Thymus (tissue), 11 donors: Measurements from ENCODE around the gene CCDC92B. TPM values are rescaled to one million over a fixed set of nuclear protein-coding genes. Genes with fewer than 3 reads are reported as not detected.
"Not testable (repeated sequence)": the region's sequence is repeated elsewhere in the genome, so short reads cannot be mapped to it uniquely, and the experiment has no call there.

ENCODE experiments used
- DNase-seq, 9 donors: peaks; one replicate each; pipeline ENCODE4 v3.0.0-alpha.2; 2013; ENCODE audit warnings: low spot score in 9 of 9, low read depth in 6 of 9, missing footprints in 1 of 9
- H3K27ac ChIP-seq, 2 donors: one replicate each; pipeline ENCODE4 v1.5.1; 2013; ENCODE audit warnings: control low read depth in 1 of 2, low read depth in 1 of 2, low read length in 1 of 2, mild to moderate bottlenecking in 1 of 2, moderate library complexity in 1 of 2
- H3K27me3 ChIP-seq, 2 donors: one replicate each; pipeline ENCODE4 v1.5.1; 2013; ENCODE audit warnings: low read length in 1 of 2; ENCODE audit not compliant: control insufficient read depth in 2 of 2, insufficient read depth in 1 of 2
- H3K36me3 ChIP-seq, 2 donors: one replicate each; pipeline ENCODE4 v1.5.1; 2013; ENCODE audit warnings: low read length in 1 of 2, mild to moderate bottlenecking in 1 of 2, moderate library complexity in 1 of 2; ENCODE audit not compliant: control insufficient read depth in 2 of 2, insufficient read depth in 2 of 2
- H3K4me1 ChIP-seq, 2 donors: one replicate each; pipeline ENCODE4 v1.5.1; 2013; ENCODE audit warnings: low read length in 2 of 2; ENCODE audit not compliant: control insufficient read depth in 2 of 2, insufficient read depth in 2 of 2
- H3K4me3 ChIP-seq, 2 donors: one replicate each; pipeline ENCODE4 v1.5.1; 2013; ENCODE audit warnings: low read length in 2 of 2, control low read depth in 1 of 2, mild to moderate bottlenecking in 1 of 2
- H3K9me3 ChIP-seq, 2 donors: one replicate each; pipeline ENCODE4 v1.5.1; 2013; ENCODE audit warnings: low read length in 1 of 2, mild to moderate bottlenecking in 1 of 2; ENCODE audit not compliant: control insufficient read depth in 2 of 2, insufficient read depth in 1 of 2
- WGBS: extraction: QIAGEN DNeasy Blood & Tissue Kit; methylation state at CpG from one replicate; pipeline ENCODE4 v1.1.7; 2013; 5-methylcytosine and 5-hydroxymethylcytosine counted together
- polyA plus RNA-seq: library from polyadenylated mRNA; stranded (reverse); fragments of 200-250 nt; gene quantifications from one replicate; pipeline ENCODE4 v1.2.3, GENCODE V29; 2013
- total RNA-seq: library from RNA; stranded (reverse); fragments of 120-200 nt; gene quantifications from one replicate; pipeline ENCODE4 v1.2.4, GENCODE V29; 2013
- donor health status: healthy.

CCDC92B gene
- total and polyA plus RNA-seq, 2 donors, result 0.11 TPM; not detected in 1

DNA sequence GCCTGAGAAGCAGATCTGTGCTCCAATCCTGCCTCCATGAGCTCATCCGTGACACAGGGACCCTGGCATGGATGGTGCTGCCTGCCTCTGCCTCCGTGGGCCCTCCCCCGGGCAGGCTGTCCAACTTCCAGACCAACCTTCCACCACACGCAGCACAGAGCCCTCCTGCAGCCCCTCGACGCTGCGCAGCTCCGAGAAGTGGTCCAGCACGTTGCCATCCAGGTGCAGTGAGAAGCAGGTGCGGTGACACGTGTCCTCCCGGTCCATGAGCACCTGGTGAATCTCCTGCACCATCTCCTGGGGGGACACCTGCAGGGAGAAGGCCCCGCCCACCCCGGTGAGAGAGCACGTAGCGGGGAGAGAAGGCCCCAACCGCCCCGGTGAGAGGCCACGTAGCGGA, 46.3 kb downstream of the CCDC92B start:
- no peak for DNase-seq
- WGBS, result 97% methylated on average over 20 of the region's 20 CpGs
- no peaks in the 10 kb centered on the region for H3K27me3 ChIP-seq
- H3K4me3 ChIP-seq, result no peak overlapping the region
- no peaks in the 10 kb centered on the region for H3K4me1 ChIP-seq
- peaks cover 35 to 43% of the 10 kb centered on the region in 2 donors for H3K36me3 ChIP-seq
- no peaks in the 10 kb centered on the region for H3K9me3 ChIP-seq
- H3K27ac ChIP-seq, result no peak overlapping the region

DNA sequence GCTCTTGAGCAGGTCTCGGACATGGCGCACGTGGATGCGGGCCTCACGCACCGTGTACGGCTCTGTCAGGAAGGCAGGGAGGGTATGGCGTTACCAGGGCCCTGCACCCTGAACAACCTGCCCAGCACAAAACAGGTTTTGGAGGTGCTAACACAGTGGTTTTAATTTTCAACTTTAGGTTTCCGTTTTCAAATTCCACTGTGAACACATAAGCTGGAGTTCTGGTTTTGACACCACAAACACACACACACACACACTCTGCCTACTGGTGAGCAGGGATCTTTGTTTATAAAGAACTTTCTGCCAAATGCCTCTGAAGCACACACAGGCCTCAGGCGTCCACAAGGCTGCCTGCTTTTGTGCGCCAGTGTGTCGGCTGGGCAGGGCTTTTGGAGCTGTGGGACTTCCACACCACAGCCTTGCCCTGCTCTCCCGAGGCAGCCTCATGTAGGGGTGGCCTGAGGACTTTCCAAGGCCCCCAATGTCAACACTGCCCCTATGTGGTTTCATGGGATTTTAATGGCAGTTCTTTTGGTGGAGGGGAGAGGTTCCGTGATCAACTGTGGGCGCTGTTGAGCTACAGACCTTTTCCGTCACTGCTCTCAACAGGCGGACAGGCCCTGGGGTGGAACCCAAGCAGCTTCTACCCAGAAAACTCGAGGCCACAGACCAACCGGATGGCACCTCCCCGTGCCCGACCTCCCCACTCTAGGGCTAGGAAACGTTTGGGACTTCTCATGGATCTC, 47.3 kb downstream of the CCDC92B start:
- Histone ChIP-seq H3K9me3 (no peaks in the 10 kb centered on the region), H3K27ac (no peak overlapping the region), H3K4me3 (no peak overlapping the region), H3K36me3 (peaks cover 40 to 53% of the 10 kb centered on the region in 2 donors), H3K27me3 (no peaks in the 10 kb centered on the region), H3K4me1 (no peaks in the 10 kb centered on the region)
- DNase-seq, result no peak
- WGBS, result 96% methylated on average over 22 of the region's 22 CpGs

DNA sequence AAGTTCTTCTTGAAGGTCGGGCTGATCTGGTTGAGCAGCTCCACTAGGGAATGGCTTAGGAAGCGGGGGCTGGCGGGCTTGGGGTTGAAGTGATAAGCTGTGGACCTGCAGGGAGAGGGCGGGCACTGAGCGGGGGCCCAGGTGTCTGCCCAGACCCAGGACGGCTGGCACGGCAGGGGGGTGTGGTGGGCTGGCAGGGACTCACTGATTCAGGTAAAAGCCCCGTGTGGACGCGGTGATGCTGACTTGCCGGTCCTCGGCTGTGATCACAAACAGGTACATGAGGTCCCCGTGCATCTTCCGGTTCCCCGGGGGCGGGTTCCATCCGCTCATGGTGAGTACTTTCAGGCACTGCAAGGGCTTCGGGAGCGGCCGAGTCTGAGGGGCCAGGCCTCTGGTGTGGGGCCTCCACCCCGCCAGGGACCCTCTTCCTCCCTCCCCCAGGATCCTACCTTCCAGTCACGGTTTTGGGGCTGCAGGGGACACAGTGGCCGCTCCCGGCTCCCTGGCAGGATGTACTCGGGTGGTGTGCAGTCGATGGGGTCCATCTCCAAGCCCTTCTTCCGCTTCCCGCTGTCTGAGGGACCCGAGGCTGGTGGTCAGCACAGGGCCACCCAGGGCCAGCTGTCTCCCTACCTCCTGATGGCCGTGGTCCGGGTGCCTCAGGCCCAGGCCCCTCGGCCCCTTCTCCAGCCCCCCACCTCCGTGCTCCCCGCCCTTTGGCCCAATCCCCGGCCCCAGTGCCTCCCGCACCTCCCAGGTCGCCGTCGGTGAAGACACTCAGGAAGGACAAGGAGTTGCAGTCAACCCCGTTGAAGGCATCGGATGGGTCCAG, 48.1 kb downstream of the CCDC92B start:
- Histone ChIP-seq H3K36me3 (peaks cover 45 to 57% of the 10 kb centered on the region in 2 donors), H3K4me3 (no peak overlapping the region), H3K9me3 (no peaks in the 10 kb centered on the region), H3K27me3 (no peaks in the 10 kb centered on the region), H3K27ac (no peak overlapping the region), H3K4me1 (no peaks in the 10 kb centered on the region)
- 98% methylated on average over 41 of the region's 41 CpGs for WGBS
- no peak for DNase-seq

DNA sequence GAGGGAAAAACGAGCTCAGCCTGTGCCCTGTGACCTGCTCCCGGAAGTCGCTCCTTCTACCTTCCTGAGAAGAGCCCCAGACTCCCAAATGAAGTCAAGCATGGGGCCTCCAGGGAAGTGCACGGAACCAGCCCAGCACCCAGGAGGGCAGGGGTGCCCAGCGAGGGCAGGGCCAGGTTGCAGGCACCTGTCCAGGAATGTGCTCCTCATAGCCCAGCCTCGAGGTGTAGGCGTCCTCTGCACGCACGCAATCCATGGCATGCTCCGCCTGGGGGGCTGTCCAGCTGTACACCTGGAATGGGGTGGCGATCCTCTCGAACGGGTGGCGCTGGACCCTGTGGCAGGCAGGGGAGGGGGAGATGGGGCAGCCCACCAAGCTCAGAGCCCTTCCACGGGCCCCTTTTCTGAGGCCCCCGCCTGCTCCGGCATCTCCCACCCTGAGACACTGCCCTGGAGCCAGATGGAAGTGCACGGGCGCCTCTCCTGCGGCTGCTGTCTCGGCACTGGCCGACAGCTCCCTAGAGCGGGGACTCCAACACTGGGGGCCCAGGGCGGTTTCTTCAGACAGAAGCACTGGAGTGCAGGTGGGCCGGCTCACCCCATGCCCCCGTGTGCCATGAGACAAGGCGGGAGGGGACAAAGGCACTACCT, 48.8 kb downstream of the CCDC92B start:
- Histone ChIP-seq H3K4me3 (no peak overlapping the region), H3K4me1 (no peaks in the 10 kb centered on the region), H3K27ac (no peak overlapping the region), H3K27me3 (no peaks in the 10 kb centered on the region), H3K9me3 (no peaks in the 10 kb centered on the region), H3K36me3 (peaks cover 48 to 65% of the 10 kb centered on the region in 2 donors)
- 97% methylated on average over 27 of the region's 27 CpGs for WGBS
- no peak for DNase-seq

DNA sequence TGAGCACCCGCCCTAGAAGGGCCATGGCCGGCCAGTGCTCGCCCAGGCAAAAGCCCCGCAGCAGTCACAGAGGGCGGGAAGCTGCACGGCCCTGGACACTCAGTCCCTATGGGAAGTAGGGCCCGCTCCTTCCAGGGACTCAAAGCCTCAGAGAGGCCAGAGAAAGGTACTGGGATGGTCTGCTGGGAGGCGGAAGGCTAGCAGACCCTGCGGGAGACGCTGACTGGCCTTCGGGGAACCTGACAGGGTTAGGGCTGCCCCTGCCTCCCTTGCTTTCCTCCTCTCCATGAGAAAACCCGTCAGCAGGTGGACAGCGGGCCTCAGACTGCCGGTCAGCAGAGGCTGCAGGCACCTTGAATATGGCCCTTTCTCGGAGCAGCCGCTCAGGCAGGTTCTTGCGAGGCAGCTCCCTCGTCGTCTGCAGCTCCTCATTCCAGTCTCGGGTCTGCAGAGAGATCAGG, 49.4 kb downstream of the CCDC92B start:
- H3K4me1 ChIP-seq, result no peaks in the 10 kb centered on the region
- H3K27me3 ChIP-seq, result no peaks in the 10 kb centered on the region
- no peaks in the 10 kb centered on the region for H3K9me3 ChIP-seq
- DNase-seq, result no peak
- 98% methylated on average over 20 of the region's 20 CpGs for WGBS
- H3K27ac ChIP-seq, result no peak overlapping the region
- no peak overlapping the region for H3K4me3 ChIP-seq
- H3K36me3 ChIP-seq, result peaks cover 54 to 70% of the 10 kb centered on the region in 2 donors

DNA sequence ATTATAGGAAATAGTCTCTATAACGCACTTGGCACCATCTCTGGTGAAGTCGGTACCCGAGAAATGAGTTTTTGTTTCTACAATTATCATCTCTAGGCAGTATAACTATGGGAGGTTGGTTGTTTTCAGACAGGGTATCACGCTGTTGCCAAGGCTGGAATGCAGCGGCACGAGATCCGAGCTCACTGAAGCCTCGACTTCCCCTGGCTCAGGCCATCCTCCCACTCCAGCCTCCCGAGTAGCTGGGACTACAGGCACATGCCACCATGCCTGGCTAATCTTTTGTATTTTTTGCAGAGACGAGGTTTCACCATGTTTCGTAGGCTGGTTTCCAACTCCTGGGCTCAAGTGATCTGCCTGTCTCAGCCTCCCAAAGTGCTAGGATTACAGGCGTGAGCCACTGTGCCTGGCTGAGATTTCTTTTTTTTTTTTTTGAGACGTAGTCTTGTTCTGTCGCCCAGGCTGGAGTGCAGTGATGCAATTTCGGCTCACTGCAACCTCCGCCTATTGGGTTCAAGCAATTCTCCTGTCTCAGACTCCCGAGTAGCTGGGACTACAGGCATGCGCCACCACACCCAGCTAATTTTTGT, 50.1 kb downstream of the CCDC92B start:
- not testable (repeated sequence) for H3K4me3 ChIP-seq, H3K27me3 ChIP-seq, DNase-seq, H3K4me1 ChIP-seq, H3K27ac ChIP-seq, H3K9me3 ChIP-seq
- peaks cover 57 to 76% of the 10 kb centered on the region in 2 donors for H3K36me3 ChIP-seq
- 96% methylated on average over 18 of the region's 18 CpGs for WGBS

DNA sequence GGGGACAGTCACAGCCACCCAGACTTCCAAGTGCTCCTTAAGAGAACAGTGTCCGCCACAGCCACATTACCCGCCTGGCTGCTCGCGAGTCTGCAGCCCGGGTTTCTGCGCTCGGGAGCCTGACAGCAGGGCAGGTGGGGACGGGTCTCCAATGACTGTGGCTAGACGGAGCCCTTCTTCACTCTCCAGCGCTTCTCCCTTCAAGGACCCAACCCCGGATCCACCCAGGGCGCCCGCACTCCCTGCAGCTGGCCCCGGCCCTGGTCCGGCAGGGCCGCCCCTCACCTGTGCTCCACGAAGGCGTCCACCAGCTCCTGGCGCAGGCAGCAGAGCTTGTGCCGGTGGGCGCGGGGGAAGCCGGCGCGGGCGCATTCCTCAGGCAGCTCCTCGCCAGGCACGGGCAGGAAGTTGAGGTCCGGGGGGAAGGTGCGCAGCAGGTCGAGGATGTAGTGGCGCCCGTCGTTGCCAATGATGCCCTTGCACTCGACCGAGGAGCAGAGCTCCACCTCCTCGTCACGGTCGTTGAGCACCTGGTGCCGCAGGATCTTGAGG, 51.8 kb downstream of the CCDC92B start:
- H3K27ac ChIP-seq, result no peak overlapping the region
- no peaks in the 10 kb centered on the region for H3K27me3 ChIP-seq
- DNase-seq, result no peak
- H3K4me1 ChIP-seq, result no peaks in the 10 kb centered on the region
- H3K36me3 ChIP-seq, result peaks cover 58 to 77% of the 10 kb centered on the region in 2 donors
- no peaks in the 10 kb centered on the region for H3K9me3 ChIP-seq
- 99% methylated on average over 40 of the region's 40 CpGs for WGBS
- no peak overlapping the region for H3K4me3 ChIP-seq

DNA sequence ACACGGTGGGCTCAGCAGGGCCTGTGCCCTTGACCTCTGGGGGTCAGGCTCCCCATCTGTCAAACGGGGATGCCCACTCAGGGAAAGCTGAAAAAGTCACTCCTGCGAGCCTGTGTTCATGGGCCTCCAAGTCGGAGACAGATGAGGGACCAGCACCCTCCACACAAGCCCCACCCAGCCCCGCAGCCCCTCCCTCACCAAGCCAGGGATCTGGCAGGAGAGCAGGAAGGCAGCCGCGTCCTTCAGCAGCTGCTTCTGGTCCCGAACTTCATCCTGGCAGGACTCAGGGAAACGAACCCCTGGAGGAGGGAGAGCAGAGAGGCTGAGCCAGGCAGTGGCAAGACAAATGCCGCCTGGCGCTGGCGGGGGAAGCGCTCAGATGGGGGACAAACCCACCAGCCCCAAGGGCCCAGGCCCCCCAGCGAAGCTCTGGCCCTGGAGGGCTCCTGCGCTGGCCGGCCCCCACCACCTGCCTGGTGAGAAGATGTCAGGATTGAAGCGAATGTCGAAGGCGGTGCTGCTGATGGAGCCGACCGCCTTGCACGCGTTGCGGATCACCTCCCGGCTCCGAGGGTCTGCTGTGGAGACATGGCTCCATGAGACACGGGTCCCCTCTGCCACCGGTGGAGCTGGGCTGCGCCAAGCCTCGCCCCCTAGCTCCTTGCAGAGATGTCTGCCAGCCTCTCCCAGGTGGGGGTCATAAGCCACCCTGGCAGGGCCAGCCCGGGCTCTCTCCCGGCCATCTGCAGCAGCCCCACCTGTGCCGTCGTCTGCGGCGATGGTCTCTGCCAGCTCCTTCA, 53.3 kb downstream of the CCDC92B start:
- Histone ChIP-seq H3K36me3 (peaks cover 52 to 75% of the 10 kb centered on the region in 2 donors), H3K27ac (no peak overlapping the region), H3K4me3 (no peak overlapping the region), H3K27me3 (no peaks in the 10 kb centered on the region), H3K9me3 (no peaks in the 10 kb centered on the region), H3K4me1 (no peaks in the 10 kb centered on the region)
- WGBS, result 96% methylated on average over 36 of the region's 36 CpGs
- DNase-seq, result no peak
